SU-DHL-6 (cell line): ENCODE data around the gene ZFYVE27.

Experiments used
- EZH2phosphoT487 ChIP-seq: fragments of 200-600 bp; sonication (generic), shearing (Covaris generic); conservative IDR thresholded peaks from 2 replicates; pipeline ENCODE4 v1.6.1; 2018; ENCODE audit warnings: mild to moderate bottlenecking, antibody characterized with exemption, low read length, moderate library complexity, mixed read lengths
- TF ChIP-seq, protein P1 (sequence below): fragments of 200-600 bp; sonication (generic); IDR thresholded peaks from one replicate; pipeline ENCODE4 v1.5.1; 2017; ENCODE audit warnings: antibody characterized with exemption, mild to moderate bottlenecking, low read length, moderate library complexity; ENCODE audit not compliant: insufficient read depth, poor library complexity, severe bottlenecking

DNA sequence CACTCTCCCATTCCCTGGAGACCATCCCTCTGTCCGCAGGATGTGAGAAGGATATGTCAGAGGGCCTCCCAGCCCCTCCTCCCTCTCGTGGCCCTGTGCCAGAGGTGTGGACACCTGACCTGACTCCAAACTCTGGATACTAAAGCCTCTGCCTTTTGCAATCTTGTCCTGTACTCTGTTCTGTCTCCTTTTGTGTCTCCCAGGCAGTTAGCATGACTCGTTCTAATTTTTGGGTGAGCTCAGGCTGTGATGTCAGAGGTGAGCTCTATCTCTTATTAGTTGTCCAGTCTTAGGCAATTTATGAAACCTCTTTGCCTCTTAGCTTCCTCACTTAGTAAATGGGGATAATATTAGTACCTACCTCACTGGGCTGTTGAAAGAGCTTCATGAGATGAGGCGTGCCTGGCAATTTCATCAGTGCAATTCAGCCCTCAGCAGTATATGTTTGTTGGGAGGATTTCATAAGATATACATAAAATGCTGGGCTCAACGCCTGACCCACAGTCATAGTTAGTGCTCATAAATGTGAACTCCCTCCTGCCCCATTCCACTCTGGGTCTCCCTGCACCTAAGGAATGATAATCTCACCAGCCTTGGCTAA is 12.5 kb upstream of the ZFYVE27 start:
- TF ChIP-seq, protein P1, sequence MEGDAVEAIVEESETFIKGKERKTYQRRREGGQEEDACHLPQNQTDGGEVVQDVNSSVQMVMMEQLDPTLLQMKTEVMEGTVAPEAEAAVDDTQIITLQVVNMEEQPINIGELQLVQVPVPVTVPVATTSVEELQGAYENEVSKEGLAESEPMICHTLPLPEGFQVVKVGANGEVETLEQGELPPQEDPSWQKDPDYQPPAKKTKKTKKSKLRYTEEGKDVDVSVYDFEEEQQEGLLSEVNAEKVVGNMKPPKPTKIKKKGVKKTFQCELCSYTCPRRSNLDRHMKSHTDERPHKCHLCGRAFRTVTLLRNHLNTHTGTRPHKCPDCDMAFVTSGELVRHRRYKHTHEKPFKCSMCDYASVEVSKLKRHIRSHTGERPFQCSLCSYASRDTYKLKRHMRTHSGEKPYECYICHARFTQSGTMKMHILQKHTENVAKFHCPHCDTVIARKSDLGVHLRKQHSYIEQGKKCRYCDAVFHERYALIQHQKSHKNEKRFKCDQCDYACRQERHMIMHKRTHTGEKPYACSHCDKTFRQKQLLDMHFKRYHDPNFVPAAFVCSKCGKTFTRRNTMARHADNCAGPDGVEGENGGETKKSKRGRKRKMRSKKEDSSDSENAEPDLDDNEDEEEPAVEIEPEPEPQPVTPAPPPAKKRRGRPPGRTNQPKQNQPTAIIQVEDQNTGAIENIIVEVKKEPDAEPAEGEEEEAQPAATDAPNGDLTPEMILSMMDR, result no peak
- TF ChIP-seq EZH2phosphoT487, result no peak
